Ascending aorta (tissue), 2 donors: Measurements from ENCODE around the gene B3GNT8. TPM values are rescaled to one million over a fixed set of nuclear protein-coding genes. Genes with fewer than 3 reads are reported as not detected.
"Not testable (repeated sequence)": the region's sequence is repeated elsewhere in the genome, so short reads cannot be mapped to it uniquely, and the experiment has no call there.

Source experiments
- DNase-seq, 2 donors: peaks; one replicate each; pipeline ENCODE4 v3.0.0-alpha.2; 2019; ENCODE audit warnings: low spot score in 2 of 2
- H3K27ac ChIP-seq, 2 donors: fragments of 200-600 bp; sonication (generic); one replicate each; pipeline ENCODE4 v1.5.1; 2016 to 2017; ENCODE audit warnings: mild to moderate bottlenecking in 1 of 2
- H3K27me3 ChIP-seq: fragments of 200-600 bp; sonication (generic); one replicate; pipeline ENCODE4 v1.5.1; 2017
- H3K36me3 ChIP-seq, 2 donors: fragments of 200-600 bp; sonication (generic); one replicate each; pipeline ENCODE4 v1.5.1; 2016
- H3K4me1 ChIP-seq, 2 donors: fragments of 200-600 bp; sonication (generic); one replicate each; pipeline ENCODE4 v1.5.1; 2016 to 2017; ENCODE audit warnings: mild to moderate bottlenecking in 1 of 2
- H3K4me3 ChIP-seq, 2 donors: fragments of 200-600 bp; sonication (generic); one replicate each; pipeline ENCODE4 v1.5.1; 2016 to 2017; ENCODE audit warnings: mild to moderate bottlenecking in 1 of 2
- H3K9me3 ChIP-seq, 2 donors: fragments of 200-600 bp; sonication (generic); one replicate each; pipeline ENCODE4 v1.5.1; 2016
- intact Hi-C: fragments of 100-400 bp; cut with DNase I; formaldehyde crosslinking; loops from one replicate; pipeline ENCODE4 v1.15.1; 2023
- total RNA-seq: library from RNA; depleted of rRNA; stranded (reverse); fragments of >200 nt; gene quantifications from one replicate; pipeline ENCODE4 v1.1.0, GENCODE V29; 2016
- TF ChIP-seq, protein P1 (sequence below), 3 experiments: fragments of 200-600 bp in 2 of 3; fragments of 450-650 bp in 1 of 3; sonication (generic) in 2 of 3; IDR thresholded peaks; one replicate each; pipeline ENCODE4 v1.5.1; 2016 to 2019; ENCODE audit warnings: antibody characterized with exemption in 3 of 3, mild to moderate bottlenecking in 1 of 3, moderate library complexity in 1 of 3

The B3GNT8 gene, protein sequence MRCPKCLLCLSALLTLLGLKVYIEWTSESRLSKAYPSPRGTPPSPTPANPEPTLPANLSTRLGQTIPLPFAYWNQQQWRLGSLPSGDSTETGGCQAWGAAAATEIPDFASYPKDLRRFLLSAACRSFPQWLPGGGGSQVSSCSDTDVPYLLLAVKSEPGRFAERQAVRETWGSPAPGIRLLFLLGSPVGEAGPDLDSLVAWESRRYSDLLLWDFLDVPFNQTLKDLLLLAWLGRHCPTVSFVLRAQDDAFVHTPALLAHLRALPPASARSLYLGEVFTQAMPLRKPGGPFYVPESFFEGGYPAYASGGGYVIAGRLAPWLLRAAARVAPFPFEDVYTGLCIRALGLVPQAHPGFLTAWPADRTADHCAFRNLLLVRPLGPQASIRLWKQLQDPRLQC
- total RNA-seq, result 3.7 TPM

DNA sequence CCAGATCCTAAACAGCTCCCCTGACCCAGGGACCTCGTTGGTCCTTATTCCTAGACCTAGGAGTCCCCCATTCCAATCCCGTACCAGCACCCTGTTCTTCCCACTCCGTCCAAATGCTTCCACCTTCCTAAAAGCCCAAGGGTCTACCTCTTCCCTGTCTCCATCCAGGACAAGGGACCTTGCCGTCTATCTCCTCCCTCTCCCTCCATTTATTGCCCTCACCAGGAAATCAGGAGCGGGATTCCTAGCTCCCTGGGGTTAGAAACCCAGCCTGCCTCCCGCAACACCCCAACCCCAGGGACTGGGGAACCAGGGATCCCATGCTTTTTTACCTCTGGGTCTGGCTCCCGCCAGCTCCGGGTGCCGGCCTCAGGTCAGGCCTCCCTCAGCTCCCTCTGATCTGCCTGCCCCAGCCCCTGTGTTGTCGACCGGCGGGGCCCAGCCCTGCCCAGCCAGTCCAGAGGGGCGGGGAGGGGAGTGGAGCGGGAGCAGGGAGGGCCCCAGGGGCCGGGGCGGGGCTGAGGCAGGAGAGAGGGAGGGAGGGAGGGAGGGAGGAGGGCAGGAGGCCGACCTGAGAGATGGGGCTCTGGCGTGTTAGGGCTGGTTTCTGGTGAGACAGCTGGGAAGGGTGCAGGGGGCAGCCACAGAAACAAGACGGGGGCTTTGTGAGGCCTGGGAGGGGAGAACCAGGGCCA, at the start of gene B3GNT8:
B3GNT8 (minus strand) TSS at position 423 of the 695 bp plus-strand sequence. CDS start 596 bp downstream, outside the sequence.
- no peaks in the 10 kb centered on the region for H3K27me3 ChIP-seq
- intact Hi-C loops, result loop anchor here (1.0 to 5.0 kb wide), 3 partner anchors 12 to 105 kb away; partner anchors contain the start of genes BCKDHA, DMAC2 and EXOSC5
- H3K9me3 ChIP-seq, result no peaks in the 10 kb centered on the region
- peak within 1 kb of the TSS; percentile 79 to 89 for H3K27ac ChIP-seq
- H3K4me1 ChIP-seq, result peaks cover 9 to 21% of the 10 kb centered on the region in 2 donors
- H3K4me3 ChIP-seq, result peak within 1 kb of the TSS; percentile 48 to 80
- peaks cover 29 to 48% of the 10 kb centered on the region in 2 donors for H3K36me3 ChIP-seq
- TF ChIP-seq, protein P1, sequence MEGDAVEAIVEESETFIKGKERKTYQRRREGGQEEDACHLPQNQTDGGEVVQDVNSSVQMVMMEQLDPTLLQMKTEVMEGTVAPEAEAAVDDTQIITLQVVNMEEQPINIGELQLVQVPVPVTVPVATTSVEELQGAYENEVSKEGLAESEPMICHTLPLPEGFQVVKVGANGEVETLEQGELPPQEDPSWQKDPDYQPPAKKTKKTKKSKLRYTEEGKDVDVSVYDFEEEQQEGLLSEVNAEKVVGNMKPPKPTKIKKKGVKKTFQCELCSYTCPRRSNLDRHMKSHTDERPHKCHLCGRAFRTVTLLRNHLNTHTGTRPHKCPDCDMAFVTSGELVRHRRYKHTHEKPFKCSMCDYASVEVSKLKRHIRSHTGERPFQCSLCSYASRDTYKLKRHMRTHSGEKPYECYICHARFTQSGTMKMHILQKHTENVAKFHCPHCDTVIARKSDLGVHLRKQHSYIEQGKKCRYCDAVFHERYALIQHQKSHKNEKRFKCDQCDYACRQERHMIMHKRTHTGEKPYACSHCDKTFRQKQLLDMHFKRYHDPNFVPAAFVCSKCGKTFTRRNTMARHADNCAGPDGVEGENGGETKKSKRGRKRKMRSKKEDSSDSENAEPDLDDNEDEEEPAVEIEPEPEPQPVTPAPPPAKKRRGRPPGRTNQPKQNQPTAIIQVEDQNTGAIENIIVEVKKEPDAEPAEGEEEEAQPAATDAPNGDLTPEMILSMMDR (IDR thresholded peaks at IDR 0.05), result no peak
- DNase-seq, result peak; percentile 36 to 91

DNA sequence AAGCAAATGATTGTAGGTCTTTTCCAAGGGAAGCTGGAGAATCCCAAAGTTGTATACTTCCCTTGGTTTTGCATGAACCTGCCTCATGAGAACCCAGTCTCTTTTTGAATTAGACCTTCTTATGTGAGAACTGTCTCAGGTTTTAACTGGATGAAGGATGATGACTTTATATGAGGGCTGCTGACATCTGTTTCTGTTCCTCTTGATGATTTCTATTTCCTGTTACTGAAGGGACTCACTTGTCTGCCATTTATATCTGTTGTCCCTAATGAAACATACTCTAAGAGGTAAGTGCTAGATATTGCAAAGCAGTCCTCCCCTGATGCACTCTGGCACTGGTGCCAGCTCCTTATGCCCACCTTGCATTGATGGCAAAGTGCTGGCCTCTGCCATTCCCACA, 49.4 kb upstream of the B3GNT8 start:
- Histone ChIP-seq H3K4me3 (no peak overlapping the region), H3K9me3 (no peaks in the 10 kb centered on the region), H3K36me3 (no peaks in the 10 kb centered on the region), H3K27me3 (no peaks in the 10 kb centered on the region), H3K4me1 (no peaks in the 10 kb centered on the region), H3K27ac (no peak overlapping the region)
- TF ChIP-seq, protein P1 (IDR thresholded peaks at IDR 0.05), result no peak
- intact Hi-C loops, result no loop called here
- no peak for DNase-seq

DNA sequence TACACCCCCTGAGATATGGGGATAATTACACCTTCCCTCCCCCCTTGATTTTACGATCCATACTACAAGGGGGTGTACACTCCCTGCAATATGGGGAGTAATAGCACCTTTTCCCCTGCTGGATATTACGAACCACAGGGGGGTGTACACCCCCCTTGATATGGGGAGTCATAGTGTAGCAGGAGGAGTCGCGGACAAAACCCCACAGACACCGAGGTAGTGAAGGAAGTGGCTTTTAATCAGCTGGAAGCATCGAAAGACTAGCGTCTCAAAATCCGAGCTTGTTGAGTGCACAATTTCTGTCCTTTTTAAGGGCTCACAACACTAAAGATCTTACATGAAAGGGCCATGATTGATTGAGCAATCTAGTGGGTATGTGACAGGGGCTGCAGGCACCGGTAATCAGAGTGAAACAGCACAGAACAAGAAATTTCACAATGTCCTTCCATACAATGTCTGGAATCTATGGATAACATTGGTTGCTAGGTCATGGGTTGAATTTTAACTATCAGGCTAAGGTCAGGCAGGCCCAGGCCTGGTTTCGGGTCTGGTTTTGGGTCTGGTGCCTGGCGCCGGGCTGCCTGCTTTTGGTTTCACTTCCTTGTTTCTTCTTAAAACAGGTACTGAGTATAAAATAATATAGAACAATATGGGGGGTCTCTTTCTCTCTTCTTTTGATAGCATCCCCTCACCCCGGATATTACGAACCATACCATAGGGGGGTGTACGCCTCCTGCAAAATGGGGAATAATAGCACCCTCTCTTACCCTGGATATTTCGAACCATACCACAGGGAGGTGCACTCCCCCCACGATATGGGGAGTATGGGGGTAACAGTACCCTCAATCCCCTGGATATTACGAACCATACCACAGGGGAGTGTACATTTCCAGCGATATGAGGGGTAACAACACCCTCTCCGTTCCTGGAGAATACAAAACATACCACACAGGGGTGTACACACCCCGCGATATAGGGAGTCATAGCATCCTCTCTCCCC, 36.4 kb upstream of the B3GNT8 start:
- DNase-seq, H3K4me3 ChIP-seq, H3K27ac ChIP-seq, H3K4me1 ChIP-seq, H3K27me3 ChIP-seq, H3K9me3 ChIP-seq, H3K36me3 ChIP-seq, intact Hi-C loops: not testable (repeated sequence)

DNA sequence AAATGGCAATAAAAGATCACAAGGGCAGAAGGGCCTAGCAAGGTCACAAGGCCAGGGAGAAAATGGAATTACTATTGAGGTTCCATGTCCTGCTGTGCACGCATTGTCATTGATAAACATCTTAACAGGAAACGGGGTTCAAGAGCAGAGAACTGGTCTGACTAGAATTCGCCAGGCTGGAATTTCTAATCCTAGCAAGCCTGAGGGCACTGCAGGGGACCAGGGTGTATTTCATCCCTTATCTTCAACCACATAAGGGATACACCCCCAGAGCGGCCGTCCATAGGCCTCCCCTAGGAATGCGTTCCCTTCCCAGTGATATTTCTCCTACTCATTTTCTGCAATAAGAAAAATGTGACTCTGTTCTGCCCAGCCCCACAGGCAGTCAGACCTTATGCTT, 35.3 kb upstream of the B3GNT8 start:
- intact Hi-C loops, result no loop called here
- DNase-seq, result no peak
- Histone ChIP-seq H3K9me3 (no peaks in the 10 kb centered on the region), H3K4me1 (no peaks in the 10 kb centered on the region), H3K27me3 (no peaks in the 10 kb centered on the region), H3K27ac (no peak overlapping the region), H3K36me3 (no peaks in the 10 kb centered on the region), H3K4me3 (no peak overlapping the region)
- TF ChIP-seq, protein P1 (IDR thresholded peaks at IDR 0.05), result no peak

DNA sequence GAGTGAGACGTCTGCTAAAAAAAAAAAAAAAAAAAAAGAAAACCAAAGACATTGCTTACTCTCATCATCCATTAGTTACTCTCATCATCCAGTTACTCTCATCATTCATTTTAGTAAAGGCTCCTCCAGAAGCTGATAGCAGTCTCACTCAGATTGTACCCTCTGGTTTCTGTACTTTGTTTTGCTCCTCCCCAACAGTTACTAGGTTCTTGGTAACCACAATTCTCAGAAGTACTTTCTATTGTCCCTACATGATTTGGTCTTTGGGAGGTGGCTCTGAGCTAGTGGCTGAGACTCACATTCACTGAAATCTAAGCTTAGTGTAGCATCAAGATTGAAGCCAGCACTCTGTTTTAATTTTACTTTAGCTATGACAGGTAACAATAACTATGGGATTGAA, 30.1 kb upstream of the B3GNT8 start:
- DNase-seq, result no peak
- Histone ChIP-seq H3K4me1 (no peaks in the 10 kb centered on the region), H3K4me3 (no peak overlapping the region), H3K27ac (no peak overlapping the region), H3K27me3 (no peaks in the 10 kb centered on the region), H3K9me3 (no peaks in the 10 kb centered on the region), H3K36me3 (no peaks in the 10 kb centered on the region)
- intact Hi-C loops, result no loop called here
- TF ChIP-seq, protein P1 (IDR thresholded peaks at IDR 0.05), result no peak
